ENCODE measurements around the gene RTKN2. TPM values are rescaled to one million over a fixed set of nuclear protein-coding genes. Genes with fewer than 3 reads are reported as not detected.
A peak's percentile ranks its signal among the peaks of the same experiment; 100 is the strongest.

Gene RTKN2
- total RNA-seq, 4 donors from 2014 or later = 0.30 TPM; not detected in 3

DNA sequence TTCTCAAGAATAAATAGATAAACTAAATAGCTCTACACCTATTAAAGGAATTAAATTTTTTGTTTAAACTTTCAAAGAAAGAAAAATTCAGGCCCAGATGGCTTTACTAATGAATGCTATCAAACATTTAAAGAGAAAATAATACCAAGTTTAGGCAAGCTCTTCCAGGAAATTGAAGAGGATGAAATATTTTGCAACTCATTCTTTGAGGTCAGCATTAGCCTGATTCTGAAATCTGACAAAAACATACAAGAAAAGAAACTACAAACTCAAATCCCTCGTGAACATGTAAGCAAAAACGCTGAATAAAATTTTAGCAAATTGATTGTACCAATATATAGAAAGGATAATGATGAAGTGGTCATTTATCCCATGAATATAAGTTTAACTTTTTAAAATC lies 93.4 kb downstream of the RTKN2 start:
- Histone ChIP-seq H3K9me3 (peaks cover 0 to 12% (median 3%) of the 10 kb centered on the region in 4 donors), H3K4me1 (no peaks in the 10 kb centered on the region), H3K36me3 (no peaks in the 10 kb centered on the region), H3K27ac (no peak overlapping the region), H3K27me3 (no peaks in the 10 kb centered on the region), H3K4me3 (no peak overlapping the region)
- 64 to 75% methylated on average over 2 of the region's 2 CpGs for WGBS, 2 donors
- DNase-seq (ENCODE audit: low spot score in 2 of 2) = no peak
- TF ChIP-seq, protein P1, sequence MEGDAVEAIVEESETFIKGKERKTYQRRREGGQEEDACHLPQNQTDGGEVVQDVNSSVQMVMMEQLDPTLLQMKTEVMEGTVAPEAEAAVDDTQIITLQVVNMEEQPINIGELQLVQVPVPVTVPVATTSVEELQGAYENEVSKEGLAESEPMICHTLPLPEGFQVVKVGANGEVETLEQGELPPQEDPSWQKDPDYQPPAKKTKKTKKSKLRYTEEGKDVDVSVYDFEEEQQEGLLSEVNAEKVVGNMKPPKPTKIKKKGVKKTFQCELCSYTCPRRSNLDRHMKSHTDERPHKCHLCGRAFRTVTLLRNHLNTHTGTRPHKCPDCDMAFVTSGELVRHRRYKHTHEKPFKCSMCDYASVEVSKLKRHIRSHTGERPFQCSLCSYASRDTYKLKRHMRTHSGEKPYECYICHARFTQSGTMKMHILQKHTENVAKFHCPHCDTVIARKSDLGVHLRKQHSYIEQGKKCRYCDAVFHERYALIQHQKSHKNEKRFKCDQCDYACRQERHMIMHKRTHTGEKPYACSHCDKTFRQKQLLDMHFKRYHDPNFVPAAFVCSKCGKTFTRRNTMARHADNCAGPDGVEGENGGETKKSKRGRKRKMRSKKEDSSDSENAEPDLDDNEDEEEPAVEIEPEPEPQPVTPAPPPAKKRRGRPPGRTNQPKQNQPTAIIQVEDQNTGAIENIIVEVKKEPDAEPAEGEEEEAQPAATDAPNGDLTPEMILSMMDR (IDR thresholded peaks at IDR 0.05) = no peak
- TF ChIP-seq POLR2A (IDR thresholded peaks at IDR 0.05) = no peak
- TF ChIP-seq EP300 (IDR thresholded peaks at IDR 0.05) = no peak

DNA sequence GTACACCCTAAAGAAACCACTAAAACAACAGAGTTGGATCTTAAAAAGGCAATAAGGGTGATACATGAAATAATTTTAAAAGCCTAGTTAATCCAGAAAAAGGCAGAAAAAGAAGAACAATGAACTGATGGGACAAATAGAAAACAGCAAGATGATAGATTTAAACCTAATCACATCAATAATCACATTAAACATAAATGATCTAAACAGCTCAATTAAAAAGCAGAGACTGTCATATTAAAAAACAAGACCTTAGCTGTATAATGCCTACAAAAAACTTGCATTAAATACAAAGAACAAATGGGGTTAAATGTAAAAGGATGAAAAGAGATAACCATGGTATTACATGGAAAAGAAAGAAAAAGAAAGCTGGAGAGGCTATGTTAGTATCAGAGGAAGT lies 96.2 kb downstream of the RTKN2 start:
- Histone ChIP-seq H3K4me3 (no peak overlapping the region), H3K27ac (no peak overlapping the region), H3K36me3 (no peaks in the 10 kb centered on the region), H3K27me3 (no peaks in the 10 kb centered on the region), H3K9me3 (peaks cover 0 to 11% (median 3%) of the 10 kb centered on the region in 4 donors), H3K4me1 (no peaks in the 10 kb centered on the region)
- TF ChIP-seq POLR2A (IDR thresholded peaks at IDR 0.05) (no peak), EP300 (IDR thresholded peaks at IDR 0.05) (no peak)
- TF ChIP-seq, protein P1 (IDR thresholded peaks at IDR 0.05) = no peak
- no peak for DNase-seq (ENCODE audit: low spot score in 2 of 2)

GRCh38 chr10:62171791-62172190 lies 96.9 kb downstream of the RTKN2 start:
- TF ChIP-seq POLR2A (IDR thresholded peaks at IDR 0.05) = no peak
- TF ChIP-seq, protein P1 (IDR thresholded peaks at IDR 0.05) = no peak
- TF ChIP-seq EP300 (IDR thresholded peaks at IDR 0.05) = no peak
- Histone ChIP-seq H3K9me3 (peaks cover 0 to 10% (median 3%) of the 10 kb centered on the region in 4 donors), H3K36me3 (no peaks in the 10 kb centered on the region), H3K4me3 (no peak overlapping the region), H3K4me1 (peaks cover 0 to 5% (median under 1%) of the 10 kb centered on the region in 4 donors), H3K27me3 (no peaks in the 10 kb centered on the region), H3K27ac (no peak overlapping the region)
- no peak for DNase-seq (ENCODE audit: low spot score in 2 of 2)
- WGBS, 2 donors = 69 to 76% methylated on average over 2 of the region's 2 CpGs

DNA sequence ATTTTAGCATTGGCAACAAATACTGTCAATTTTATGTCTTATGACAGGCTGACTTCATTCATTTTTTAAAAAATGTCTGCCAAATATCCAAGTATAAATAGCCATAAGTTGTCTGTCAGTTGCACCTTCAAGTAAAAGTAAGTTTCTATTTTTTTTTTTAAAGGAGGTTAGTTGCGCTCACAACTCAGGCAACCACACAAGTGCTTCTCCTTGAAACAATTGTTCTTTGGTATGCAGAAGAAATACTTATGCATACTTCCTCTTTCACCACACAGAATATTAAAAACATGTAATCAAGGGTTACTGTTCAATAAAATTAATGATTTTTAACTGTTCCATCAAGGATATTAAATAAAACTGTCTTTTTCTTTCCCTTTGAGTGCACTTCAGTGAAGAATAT lies 97.9 kb downstream of the RTKN2 start:
- TF ChIP-seq POLR2A (IDR thresholded peaks at IDR 0.05) = no peak
- TF ChIP-seq, protein P1 (IDR thresholded peaks at IDR 0.05) = no peak
- no peak for DNase-seq (ENCODE audit: low spot score in 2 of 2)
- 87 to 90% methylated on average over 1 of the region's 1 CpG for WGBS, 2 donors
- H3K36me3 ChIP-seq = no peaks in the 10 kb centered on the region
- peaks cover 0 to 14% (median 6%) of the 10 kb centered on the region in 4 donors for H3K4me1 ChIP-seq
- no peak overlapping the region for H3K27ac ChIP-seq
- peaks cover 0 to 10% (median 3%) of the 10 kb centered on the region in 4 donors for H3K9me3 ChIP-seq
- no peak overlapping the region for H3K4me3 ChIP-seq
- H3K27me3 ChIP-seq = no peaks in the 10 kb centered on the region

DNA sequence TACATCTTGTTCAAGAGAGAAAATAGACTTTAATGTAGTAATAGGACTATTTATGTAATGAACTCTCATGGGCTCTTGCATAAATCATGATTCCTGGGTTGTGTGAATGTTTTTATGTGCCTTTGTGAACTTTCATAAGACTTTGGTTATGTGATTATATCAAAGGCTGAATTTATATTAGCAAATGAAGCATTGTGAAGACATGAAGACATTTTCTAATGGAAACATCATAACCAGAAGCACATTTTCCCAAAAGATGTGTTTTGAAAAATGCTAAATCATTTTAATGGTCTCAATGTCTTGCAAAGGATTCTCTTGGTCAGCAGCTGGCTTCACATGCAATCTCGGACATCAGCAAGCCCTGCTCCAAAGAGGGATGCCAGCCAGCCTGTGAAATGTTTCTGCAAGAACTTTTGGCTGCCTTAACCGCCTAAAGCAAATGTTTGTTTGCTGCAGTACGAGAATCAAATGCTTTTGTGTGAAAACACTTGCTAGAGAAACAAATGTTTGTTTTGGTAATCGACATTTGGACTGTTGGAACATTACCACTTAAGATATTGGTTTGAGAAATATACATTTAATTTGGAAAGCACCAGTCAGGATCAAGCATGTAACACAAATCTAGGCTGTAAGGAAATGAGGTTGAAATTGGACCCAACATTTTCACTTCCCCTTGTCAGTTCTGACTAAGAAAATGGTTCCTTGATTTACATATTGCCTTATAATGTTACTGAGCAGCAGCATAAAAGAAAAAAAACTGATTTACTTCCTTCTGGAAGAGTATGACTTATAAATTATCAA lies 102.1 kb downstream of the RTKN2 start:
- Histone ChIP-seq H3K4me3 (no peak overlapping the region), H3K4me1 (peaks cover 0 to 14% (median 6%) of the 10 kb centered on the region in 4 donors), H3K36me3 (no peaks in the 10 kb centered on the region), H3K27ac (no peak overlapping the region), H3K9me3 (no peaks in the 10 kb centered on the region), H3K27me3 (no peaks in the 10 kb centered on the region)
- TF ChIP-seq POLR2A (IDR thresholded peaks at IDR 0.05) = no peak
- TF ChIP-seq, protein P1 (IDR thresholded peaks at IDR 0.05) = no peak
- no peak for TF ChIP-seq EP300 (IDR thresholded peaks at IDR 0.05)
- 18 to 21% methylated on average over 4 of the region's 4 CpGs for WGBS, 2 donors
- DNase-seq (ENCODE audit: low spot score in 2 of 2) = peak in 1 of 2 donors; percentile 11
